ENCODE data around the gene UGDH. TPM values are rescaled to one million over a fixed set of nuclear protein-coding genes. Genes with fewer than 3 reads are reported as not detected.

The UGDH gene
- total RNA-seq, 1 experiment from 2014 or later = 53.4 TPM

GRCh38 chr4:39486221-39486804 is 40.9 kb downstream of the UGDH start:
- no peaks in the 10 kb centered on the region for H3K9me2 ChIP-seq (replicated peaks; ENCODE audit: low read length)
- no peaks in the 10 kb centered on the region for H4K20me1 ChIP-seq (ENCODE audit: low read length)
- H3K9me3 ChIP-seq (ENCODE audit: low read length) = no peaks in the 10 kb centered on the region
- intact Hi-C loops (cut with micrococcal nuclease) = no loop called here
- H3K27ac ChIP-seq (ENCODE audit: low read length) = no peak overlapping the region
- H2AFZ ChIP-seq (ENCODE audit: low read length) = no peak overlapping the region
- DNase-seq (no peak), ATAC-seq (no peak)
- no peak overlapping the region for H3K4me2 ChIP-seq (ENCODE audit: low read length)
- no peak for TF ChIP-seq EZH2 (IDR thresholded peaks at IDR 0.05; ENCODE audit: low read length, unreplicated experiment)
- no peak for TF ChIP-seq EZH2phosphoT487 (IDR thresholded peaks at IDR 0.05; ENCODE audit: borderline replicate concordance, low read length)
- TF ChIP-seq, protein P1, sequence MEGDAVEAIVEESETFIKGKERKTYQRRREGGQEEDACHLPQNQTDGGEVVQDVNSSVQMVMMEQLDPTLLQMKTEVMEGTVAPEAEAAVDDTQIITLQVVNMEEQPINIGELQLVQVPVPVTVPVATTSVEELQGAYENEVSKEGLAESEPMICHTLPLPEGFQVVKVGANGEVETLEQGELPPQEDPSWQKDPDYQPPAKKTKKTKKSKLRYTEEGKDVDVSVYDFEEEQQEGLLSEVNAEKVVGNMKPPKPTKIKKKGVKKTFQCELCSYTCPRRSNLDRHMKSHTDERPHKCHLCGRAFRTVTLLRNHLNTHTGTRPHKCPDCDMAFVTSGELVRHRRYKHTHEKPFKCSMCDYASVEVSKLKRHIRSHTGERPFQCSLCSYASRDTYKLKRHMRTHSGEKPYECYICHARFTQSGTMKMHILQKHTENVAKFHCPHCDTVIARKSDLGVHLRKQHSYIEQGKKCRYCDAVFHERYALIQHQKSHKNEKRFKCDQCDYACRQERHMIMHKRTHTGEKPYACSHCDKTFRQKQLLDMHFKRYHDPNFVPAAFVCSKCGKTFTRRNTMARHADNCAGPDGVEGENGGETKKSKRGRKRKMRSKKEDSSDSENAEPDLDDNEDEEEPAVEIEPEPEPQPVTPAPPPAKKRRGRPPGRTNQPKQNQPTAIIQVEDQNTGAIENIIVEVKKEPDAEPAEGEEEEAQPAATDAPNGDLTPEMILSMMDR (conservative IDR thresholded peaks at IDR 0.05; ENCODE audit: low read depth, low read length) = no peak
- no peak overlapping the region for H3K9ac ChIP-seq (ENCODE audit: low read length)
- ChIA-PET CTCF (no interaction called here), POLR2A (ENCODE audit: unreplicated experiment) (no interaction called here)
- no peaks in the 10 kb centered on the region for H3K4me1 ChIP-seq (ENCODE audit: insufficient read depth, low read length)
- H3K4me3 ChIP-seq (ENCODE audit: low read length) = no peak overlapping the region
- H3K36me3 ChIP-seq (ENCODE audit: low read depth, low read length) = no peaks in the 10 kb centered on the region
- no TSS peak for BruUV-seq (replicated peaks)
- H3F3A ChIP-seq (ENCODE audit: low read length, unreplicated experiment) = no peaks in the 10 kb centered on the region
- H3K27me3 ChIP-seq (ENCODE audit: low read length) = no peaks in the 10 kb centered on the region
- H3K79me2 ChIP-seq (ENCODE audit: low read length) = no peaks in the 10 kb centered on the region

DNA sequence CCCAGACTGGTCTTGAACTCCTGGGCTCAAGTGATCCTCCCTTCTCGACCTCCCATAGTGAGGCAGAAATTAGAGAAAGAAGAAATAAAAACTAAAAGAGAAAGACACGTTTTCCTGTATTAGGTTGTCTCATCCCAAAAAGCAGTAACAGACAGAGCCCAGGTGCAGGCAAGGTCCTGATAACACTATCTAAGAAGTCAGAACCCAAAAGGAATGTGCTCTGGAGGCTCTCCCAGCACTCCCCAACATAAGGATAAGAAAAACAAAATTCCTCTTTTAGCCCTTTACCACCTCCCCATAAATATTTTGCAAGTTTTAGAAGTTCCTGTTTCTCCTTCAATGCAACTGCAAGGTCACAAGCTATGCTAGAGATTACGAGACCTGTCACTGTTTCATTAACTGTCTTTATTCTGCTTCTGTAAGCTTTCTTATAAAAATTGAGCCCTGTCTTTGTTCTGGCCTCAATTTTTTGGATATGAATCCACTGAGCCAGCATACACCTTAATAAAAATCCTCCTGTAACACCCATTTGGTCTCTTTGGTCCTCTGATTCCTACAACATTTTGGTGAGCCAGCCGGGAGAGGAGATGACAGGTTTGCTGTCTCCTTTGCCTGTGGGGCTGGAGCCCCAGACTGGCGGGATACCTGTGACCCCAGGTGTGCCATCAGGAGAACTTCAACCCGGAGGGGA is 42.5 kb downstream of the UGDH start:
- H3K27me3 ChIP-seq (ENCODE audit: low read length) = no peaks in the 10 kb centered on the region
- H3K4me3 ChIP-seq (ENCODE audit: low read length) = no peak overlapping the region
- no peaks in the 10 kb centered on the region for H3K9me2 ChIP-seq (replicated peaks; ENCODE audit: low read length)
- no peak for TF ChIP-seq EZH2 (IDR thresholded peaks at IDR 0.05; ENCODE audit: low read length, unreplicated experiment)
- ATAC-seq = no peak
- no peak overlapping the region for H3K9ac ChIP-seq (ENCODE audit: low read length)
- H3K4me2 ChIP-seq (ENCODE audit: low read length) = no peak overlapping the region
- no peaks in the 10 kb centered on the region for H3K4me1 ChIP-seq (ENCODE audit: insufficient read depth, low read length)
- H3K79me2 ChIP-seq (ENCODE audit: low read length) = no peaks in the 10 kb centered on the region
- ChIA-PET CTCF (no interaction called here), POLR2A (ENCODE audit: unreplicated experiment) (no interaction called here)
- H3K36me3 ChIP-seq (ENCODE audit: low read depth, low read length) = no peaks in the 10 kb centered on the region
- no peaks in the 10 kb centered on the region for H3K9me3 ChIP-seq (ENCODE audit: low read length)
- no peak overlapping the region for H3K27ac ChIP-seq (ENCODE audit: low read length)
- intact Hi-C loops (cut with micrococcal nuclease) = no loop called here
- DNase-seq = no peak
- H2AFZ ChIP-seq (ENCODE audit: low read length) = no peak overlapping the region
- H4K20me1 ChIP-seq (ENCODE audit: low read length) = no peaks in the 10 kb centered on the region
- BruUV-seq (replicated peaks) = no TSS peak
- no peaks in the 10 kb centered on the region for H3F3A ChIP-seq (ENCODE audit: low read length, unreplicated experiment)

DNA sequence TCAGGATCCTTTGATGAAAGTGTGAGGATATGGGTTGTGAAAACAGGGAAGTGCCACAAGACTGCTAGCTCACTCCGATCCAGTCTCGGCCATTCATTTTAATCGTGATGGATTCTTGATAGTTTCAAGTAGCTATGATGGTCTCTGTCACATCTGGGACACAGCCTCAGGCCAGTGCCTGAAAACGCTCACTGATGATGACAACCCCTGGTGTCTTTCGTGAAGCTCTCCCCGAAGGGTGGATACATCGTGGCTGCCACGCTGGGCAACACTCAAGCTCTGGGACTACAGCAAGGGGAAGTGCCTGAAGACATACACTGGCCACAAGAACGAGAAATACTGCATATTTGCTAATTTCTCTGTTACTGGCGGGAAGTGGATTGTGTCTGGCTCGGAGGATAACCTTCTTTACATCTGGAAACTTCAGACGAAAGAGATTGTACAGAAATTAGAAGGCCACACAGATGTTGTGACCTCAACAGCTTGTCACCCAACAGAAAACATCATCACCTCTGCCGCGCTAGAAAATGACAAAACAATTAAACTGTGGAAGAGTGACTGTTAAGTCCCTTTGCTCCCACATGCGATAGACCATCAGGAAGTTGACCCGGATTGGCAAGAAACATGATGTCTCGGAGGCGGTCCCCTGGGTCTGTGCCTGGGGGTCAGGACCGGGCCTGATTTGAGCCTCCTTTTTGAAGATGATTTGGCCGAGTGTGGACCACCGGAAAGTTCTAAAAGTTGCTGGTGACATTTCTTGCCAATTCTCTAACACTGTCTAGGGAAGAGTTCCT is 46.1 kb downstream of the UGDH start:
- H3K4me1 ChIP-seq (ENCODE audit: insufficient read depth, low read length) = no peaks in the 10 kb centered on the region
- no peaks in the 10 kb centered on the region for H3K27me3 ChIP-seq (ENCODE audit: low read length)
- no peak for TF ChIP-seq EZH2phosphoT487 (IDR thresholded peaks at IDR 0.05; ENCODE audit: borderline replicate concordance, low read length)
- TF ChIP-seq EZH2 (IDR thresholded peaks at IDR 0.05; ENCODE audit: low read length, unreplicated experiment) = no peak
- TF ChIP-seq, protein P1 (conservative IDR thresholded peaks at IDR 0.05; ENCODE audit: low read depth, low read length) = no peak
- no peaks in the 10 kb centered on the region for H3K9me3 ChIP-seq (ENCODE audit: low read length)
- ATAC-seq (no peak), DNase-seq (no peak)
- CTCF ChIA-PET = no interaction called here
- POLR2A ChIA-PET (ENCODE audit: unreplicated experiment) = no interaction called here
- H3K4me3 ChIP-seq (ENCODE audit: low read length) = no peak overlapping the region
- H3K9me2 ChIP-seq (replicated peaks; ENCODE audit: low read length) = no peaks in the 10 kb centered on the region
- no peak overlapping the region for H3K4me2 ChIP-seq (ENCODE audit: low read length)
- no peaks in the 10 kb centered on the region for H3F3A ChIP-seq (ENCODE audit: low read length, unreplicated experiment)
- H3K79me2 ChIP-seq (ENCODE audit: low read length) = no peaks in the 10 kb centered on the region
- no peak overlapping the region for H2AFZ ChIP-seq (ENCODE audit: low read length)
- H3K27ac ChIP-seq (ENCODE audit: low read length) = no peak overlapping the region
- intact Hi-C loops (cut with micrococcal nuclease) = no loop called here
- no peaks in the 10 kb centered on the region for H4K20me1 ChIP-seq (ENCODE audit: low read length)
- H3K36me3 ChIP-seq (ENCODE audit: low read depth, low read length) = no peaks in the 10 kb centered on the region
- BruUV-seq (replicated peaks) = no TSS peak
- no peak overlapping the region for H3K9ac ChIP-seq (ENCODE audit: low read length)

All from PC-3 (cell line).